Measurements from ENCODE around the gene NR2E3.

DNA sequence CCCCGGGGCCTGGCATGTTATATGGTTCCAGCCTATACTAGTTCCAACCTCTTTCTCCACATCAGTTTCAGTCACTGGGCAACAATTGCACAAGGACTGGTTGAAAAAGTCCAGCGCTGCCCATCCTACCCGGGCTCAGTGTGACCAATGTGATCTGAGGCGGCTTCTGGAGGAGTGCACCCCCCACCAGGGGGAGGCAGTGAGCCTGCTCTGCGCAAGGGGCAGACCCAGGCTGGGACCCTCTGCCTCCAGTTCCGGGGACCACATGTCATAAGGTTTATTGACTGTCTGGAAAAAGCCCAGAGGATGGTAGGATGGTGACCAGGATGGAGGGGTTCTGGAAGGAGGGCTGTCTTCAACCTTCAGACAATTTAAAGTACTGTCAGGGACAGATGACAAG lies 25.6 kb upstream of the NR2E3 start:
- TF ChIP-seq, protein P1, sequence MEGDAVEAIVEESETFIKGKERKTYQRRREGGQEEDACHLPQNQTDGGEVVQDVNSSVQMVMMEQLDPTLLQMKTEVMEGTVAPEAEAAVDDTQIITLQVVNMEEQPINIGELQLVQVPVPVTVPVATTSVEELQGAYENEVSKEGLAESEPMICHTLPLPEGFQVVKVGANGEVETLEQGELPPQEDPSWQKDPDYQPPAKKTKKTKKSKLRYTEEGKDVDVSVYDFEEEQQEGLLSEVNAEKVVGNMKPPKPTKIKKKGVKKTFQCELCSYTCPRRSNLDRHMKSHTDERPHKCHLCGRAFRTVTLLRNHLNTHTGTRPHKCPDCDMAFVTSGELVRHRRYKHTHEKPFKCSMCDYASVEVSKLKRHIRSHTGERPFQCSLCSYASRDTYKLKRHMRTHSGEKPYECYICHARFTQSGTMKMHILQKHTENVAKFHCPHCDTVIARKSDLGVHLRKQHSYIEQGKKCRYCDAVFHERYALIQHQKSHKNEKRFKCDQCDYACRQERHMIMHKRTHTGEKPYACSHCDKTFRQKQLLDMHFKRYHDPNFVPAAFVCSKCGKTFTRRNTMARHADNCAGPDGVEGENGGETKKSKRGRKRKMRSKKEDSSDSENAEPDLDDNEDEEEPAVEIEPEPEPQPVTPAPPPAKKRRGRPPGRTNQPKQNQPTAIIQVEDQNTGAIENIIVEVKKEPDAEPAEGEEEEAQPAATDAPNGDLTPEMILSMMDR (IDR thresholded peaks at IDR 0.05): peak in 7 of 12 donors; percentile 10 to 40 (median 26)
- no peak for TF ChIP-seq POLR2A (IDR thresholded peaks at IDR 0.05)

All from heart left ventricle (tissue), 13 donors.